Measurements from ENCODE around the gene HHATL.

HHATL gene

DNA sequence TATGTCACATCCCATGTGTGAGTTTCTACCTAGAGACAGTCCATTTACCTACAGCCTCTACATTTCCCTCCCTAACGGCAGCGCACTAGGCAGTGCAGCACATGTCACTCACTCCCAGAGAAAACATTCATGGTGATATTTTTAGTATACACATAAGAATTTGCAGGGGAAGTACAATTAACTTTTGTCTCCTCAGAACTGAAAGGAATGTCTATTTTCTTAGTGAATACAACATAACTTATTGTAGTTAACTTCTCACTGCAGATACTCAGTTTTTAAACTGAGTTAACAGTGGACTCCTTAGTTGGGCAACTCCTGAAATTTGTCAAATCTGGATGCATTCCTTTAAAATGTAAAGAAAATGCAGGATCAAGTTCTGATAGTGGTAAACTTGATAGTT is 53.6 kb downstream of the HHATL start:
- no peak for DNase-seq

DNA sequence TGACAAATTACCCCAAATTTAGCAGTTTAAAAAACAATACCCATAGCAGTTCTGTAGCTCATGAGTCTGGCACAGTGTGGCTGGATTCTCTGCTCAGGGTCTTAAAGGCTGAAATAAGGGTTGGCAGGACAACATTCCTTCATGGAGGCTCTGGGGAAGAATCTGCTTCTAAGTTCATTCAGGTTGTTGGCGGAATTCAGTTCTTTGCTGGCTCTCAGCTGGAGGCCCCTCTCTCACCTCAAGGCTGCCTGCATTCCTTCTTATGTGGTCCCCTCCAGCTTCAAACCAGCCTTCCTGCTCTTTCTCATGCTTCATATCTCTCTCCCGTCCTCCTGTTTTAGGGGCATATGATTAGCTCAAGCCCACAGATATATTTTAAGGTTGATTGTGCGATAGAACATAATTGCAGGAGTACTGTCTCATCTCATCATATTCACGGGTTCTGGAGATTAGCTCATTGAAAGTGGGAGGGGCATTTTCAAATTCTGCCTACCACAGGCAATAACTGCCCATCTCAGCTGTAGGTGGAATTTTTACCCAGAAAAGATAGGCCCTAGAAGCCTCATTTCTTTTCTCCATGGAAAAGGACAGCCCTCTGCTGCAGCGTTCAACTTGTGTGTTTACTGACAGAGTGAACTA is 54.7 kb downstream of the HHATL start:
- no peak for DNase-seq
